HuH-7 (cell line): ENCODE results near the gene AIFM3.
"Not testable (repeated sequence)": the region's sequence is repeated elsewhere in the genome, so short reads cannot be mapped to it uniquely, and the experiment has no call there.

ENCODE experiments used
- DNase-seq: peaks from one replicate; pipeline ENCODE4 v3.0.0; 2011; ENCODE audit warnings: low spot score

The AIFM3 gene

GRCh38 chr22:20957683-20958431 lies 9.2 kb upstream of the AIFM3 start:
- peak; percentile 39 for DNase-seq

GRCh38 chr22:20959578-20960461 lies 7.2 kb upstream of the AIFM3 start:
- DNase-seq = no peak

GRCh38 chr22:20960609-20961008 lies 6.4 kb upstream of the AIFM3 start:
- DNase-seq = no peak

GRCh38 chr22:20962491-20962945 lies 4.5 kb upstream of the AIFM3 start:
- no peak for DNase-seq

- no peak for DNase-seq
These were observed 3.6 kb upstream of the AIFM3 start for GRCh38 chr22:20963201-20964052.

GRCh38 chr22:20964090-20964798 lies 2.8 kb upstream of the AIFM3 start:
- DNase-seq = no peak

GRCh38 chr22:20964799-20965103 lies 2.3 kb upstream of the AIFM3 start:
- DNase-seq = no peak

GRCh38 chr22:20965104-20965887 lies 1.8 kb upstream of the AIFM3 start:
- DNase-seq = no peak

- no peak for DNase-seq
These were observed 883 bp upstream of the AIFM3 start for GRCh38 chr22:20965888-20966855.

GRCh38 chr22:20967697-20968211 lies 699 bp downstream of the AIFM3 start:
- no peak for DNase-seq

GRCh38 chr22:20968281-20968977 lies 1.4 kb downstream of the AIFM3 start:
- DNase-seq = no peak

GRCh38 chr22:20970939-20971657 lies 4.0 kb downstream of the AIFM3 start:
- DNase-seq = no peak

GRCh38 chr22:20972014-20972694 lies 5.1 kb downstream of the AIFM3 start:
- DNase-seq = not testable (repeated sequence)

GRCh38 chr22:20972933-20973577 lies 6.0 kb downstream of the AIFM3 start:
- no peak for DNase-seq

- no peak for DNase-seq
These were observed 6.7 kb downstream of the AIFM3 start for GRCh38 chr22:20973634-20974286.

- no peak for DNase-seq
These were observed 7.4 kb downstream of the AIFM3 start for GRCh38 chr22:20974336-20974955.
